ENCODE measurements around the gene KHK. TPM values are rescaled to one million over a fixed set of nuclear protein-coding genes. Genes with fewer than 3 reads are reported as not detected.

KHK gene
- total RNA-seq, 1 experiment from 2014 or later, result 1.5 TPM

DNA sequence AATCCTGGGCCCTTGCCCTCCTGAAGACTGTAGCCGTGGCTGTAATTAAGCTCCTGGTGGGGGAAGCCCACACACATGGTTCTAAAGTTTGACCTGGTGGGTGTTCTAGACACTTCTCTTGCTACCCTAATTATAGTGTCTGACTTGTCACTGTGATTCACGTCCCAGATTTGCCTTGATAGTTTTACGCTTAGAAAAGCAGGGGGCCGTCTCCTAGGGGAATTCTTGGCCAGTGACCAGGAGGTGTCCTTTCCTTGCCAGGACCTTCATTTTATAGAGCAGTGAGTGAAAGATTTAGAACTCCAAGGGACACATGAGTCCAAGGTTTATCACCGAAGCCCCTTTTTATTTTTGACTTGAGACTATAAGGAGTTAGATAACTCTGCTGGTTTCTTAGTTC lies 44.8 kb upstream of the KHK start:
- ChIA-PET POLR2A (no interaction called here), CTCF (no interaction called here)
- H3K9me3 ChIP-seq (ENCODE audit: control insufficient read depth, insufficient read depth, low read depth, low read length), result no peaks in the 10 kb centered on the region
- H3K4me1 ChIP-seq (ENCODE audit: control insufficient read depth, insufficient read depth, low read length), result no peaks in the 10 kb centered on the region
- BruUV-seq (replicated peaks), result no TSS peak
- no peak overlapping the region for H3K27ac ChIP-seq (ENCODE audit: low read length)
- in situ Hi-C loops (cut with HindIII; ENCODE audit: low pct_unique_long_range_greater_than_20kb, low sequenced_read_pairs), result no loop called here
- no peaks in the 10 kb centered on the region for H3K27me3 ChIP-seq (ENCODE audit: control insufficient read depth, insufficient read depth, low read length)
- H3K4me3 ChIP-seq (ENCODE audit: low read depth in 2 of 2, low read length in 2 of 2), result no peak overlapping the region
- no peak for TF ChIP-seq TCF7L2 (IDR thresholded peaks at IDR 0.05; ENCODE audit: low read depth, low read length)
- TF ChIP-seq POLR2AphosphoS5 (IDR thresholded peaks at IDR 0.05; ENCODE audit: low read depth, low read length), result peak; percentile 12; the same call in 1 of the 2 replicates
- TF ChIP-seq REST (IDR thresholded peaks at IDR 0.05; ENCODE audit: insufficient read depth in 1 of 2, low read depth in 2 of 2, low read length in 1 of 2), result no peak
- TF ChIP-seq CTCF (IDR thresholded peaks at IDR 0.05), result no peak
- no peak for ATAC-seq
- H3K36me3 ChIP-seq (ENCODE audit: control insufficient read depth, insufficient read depth, low read length), result peaks cover 3% of the 10 kb centered on the region
- intact Hi-C loops (cut with micrococcal nuclease; ENCODE audit: unreplicated experiment), result no loop called here
- no peak for DNase-seq (ENCODE audit: low read depth, low spot score)

DNA sequence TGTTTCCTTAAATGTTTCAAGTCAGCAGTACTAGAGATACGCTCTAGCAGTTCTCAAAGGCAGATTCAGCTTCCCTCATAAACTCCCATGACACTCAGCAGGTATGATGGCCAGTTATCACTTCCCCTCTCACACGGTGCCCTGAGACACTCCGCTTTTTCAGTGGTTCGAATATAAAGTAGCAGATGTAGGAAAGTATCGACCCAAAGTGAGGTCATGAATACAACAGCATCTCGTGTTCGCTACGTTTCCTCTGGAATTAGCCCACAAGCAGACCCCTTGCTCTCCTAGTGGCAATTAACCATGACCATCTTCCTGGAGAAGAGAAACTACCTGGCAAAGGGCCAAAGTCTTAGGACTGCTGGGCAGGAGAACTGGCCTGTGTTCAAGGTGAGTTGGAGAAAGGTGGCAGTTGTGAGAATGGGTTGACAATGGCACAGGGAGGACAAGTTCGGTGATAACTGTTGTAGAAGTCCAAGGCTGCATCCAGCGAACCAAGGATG lies 44.4 kb upstream of the KHK start:
- no TSS peak for BruUV-seq (replicated peaks)
- Histone ChIP-seq H3K4me1 (ENCODE audit: control insufficient read depth, insufficient read depth, low read length) (no peaks in the 10 kb centered on the region), H3K27me3 (ENCODE audit: control insufficient read depth, insufficient read depth, low read length) (no peaks in the 10 kb centered on the region), H3K9me3 (ENCODE audit: control insufficient read depth, insufficient read depth, low read depth, low read length) (no peaks in the 10 kb centered on the region), H3K4me3 (ENCODE audit: low read depth in 2 of 2, low read length in 2 of 2) (no peak overlapping the region), H3K36me3 (ENCODE audit: control insufficient read depth, insufficient read depth, low read length) (peaks cover 3% of the 10 kb centered on the region), H3K27ac (ENCODE audit: low read length) (no peak overlapping the region)
- no peak for TF ChIP-seq POLR2AphosphoS5 (IDR thresholded peaks at IDR 0.05; ENCODE audit: low read depth, low read length)
- no peak for TF ChIP-seq CTCF (IDR thresholded peaks at IDR 0.05)
- CTCF ChIA-PET, result no interaction called here
- DNase-seq (ENCODE audit: low read depth, low spot score) (no peak), ATAC-seq (no peak)
- in situ Hi-C loops (cut with HindIII; ENCODE audit: low pct_unique_long_range_greater_than_20kb, low sequenced_read_pairs) (no loop called here), intact Hi-C loops (cut with micrococcal nuclease; ENCODE audit: unreplicated experiment) (no loop called here)
- POLR2A ChIA-PET, result no interaction called here

All from Panc1 (cell line).